Type B pancreatic cell (in vitro differentiated cells): ENCODE measurements around the gene AGO3. TPM values are rescaled to one million over a fixed set of nuclear protein-coding genes. Genes with fewer than 3 reads are reported as not detected.

Experiments
- DNase-seq: peaks from one replicate; pipeline ENCODE4 v3.0.0; 2021; ENCODE audit warnings: mixed read lengths; ENCODE audit not compliant: unreplicated experiment; ENCODE audit errors: extremely low spot score
- H3K27ac Mint-ChIP-seq: 2 replicates; pipeline ENCODE4 v1.8.0; 2021; ENCODE audit warnings: mild to moderate bottlenecking, mixed read lengths
- H3K27me3 Mint-ChIP-seq: 2 replicates; pipeline ENCODE4 v1.8.0; 2021; ENCODE audit warnings: mixed read lengths
- H3K36me3 Mint-ChIP-seq: 2 replicates; pipeline ENCODE4 v1.8.0; 2021; ENCODE audit warnings: mixed read lengths
- H3K4me1 Mint-ChIP-seq: one replicate; pipeline ENCODE4 v1.8.0; 2021; ENCODE audit warnings: mixed read lengths; ENCODE audit not compliant: unreplicated experiment
- H3K4me3 Mint-ChIP-seq: 2 replicates; pipeline ENCODE4 v1.8.0; 2021; ENCODE audit warnings: mild to moderate bottlenecking, mixed read lengths
- H3K9me3 Mint-ChIP-seq: 2 replicates; pipeline ENCODE4 v1.8.0; 2021; ENCODE audit warnings: mixed read lengths
- CTCF ChIP-seq: fragments of 200-600 bp; sonication (generic); conservative IDR thresholded peaks from 2 replicates; pipeline ENCODE4 v1.5.0; 2021; ENCODE audit warnings: antibody characterized with exemption, mild to moderate bottlenecking
- total RNA-seq: library from RNA; stranded (reverse); gene quantifications from 2 replicates; pipeline ENCODE4 v1.2.1, GENCODE V29; 2021; ENCODE audit warnings: low replicate concordance

AGO3 gene
- total RNA-seq, 1 donor from 2014 or later: 30.6 TPM

- Mint-ChIP-seq H3K4me3 (no peak overlapping the region), H3K27me3 (no peaks in the 10 kb centered on the region), H3K36me3 (peaks cover 24% of the 10 kb centered on the region), H3K27ac (no peak overlapping the region), H3K4me1 (no peaks in the 10 kb centered on the region), H3K9me3 (no peaks in the 10 kb centered on the region)
- no peak for DNase-seq
- TF ChIP-seq CTCF: no peak
Observed at GRCh38 chr1:35893051-35893879, 37.6 kb upstream of the AGO3 start.

GRCh38 chr1:35894183-35894582, 36.7 kb upstream of the AGO3 start:
- peaks cover 21% of the 10 kb centered on the region for H3K36me3 Mint-ChIP-seq
- DNase-seq: no peak

GRCh38 chr1:35894656-35895055, 36.2 kb upstream of the AGO3 start:
- DNase-seq: no peak
- no peak overlapping the region for H3K27ac Mint-ChIP-seq
- H3K9me3 Mint-ChIP-seq: no peaks in the 10 kb centered on the region
- no peak for TF ChIP-seq CTCF
- no peaks in the 10 kb centered on the region for H3K4me1 Mint-ChIP-seq
- no peak overlapping the region for H3K4me3 Mint-ChIP-seq
- H3K27me3 Mint-ChIP-seq: no peaks in the 10 kb centered on the region
- H3K36me3 Mint-ChIP-seq: peaks cover 22% of the 10 kb centered on the region

More at GRCh38 chr1:35894183-35894582, 36.7 kb upstream of the AGO3 start:
- Mint-ChIP-seq H3K27ac (no peak overlapping the region), H3K9me3 (no peaks in the 10 kb centered on the region), H3K27me3 (no peaks in the 10 kb centered on the region), H3K4me1 (no peaks in the 10 kb centered on the region), H3K4me3 (no peak overlapping the region)
- TF ChIP-seq CTCF: no peak

GRCh38 chr1:35899941-35900340, 31.0 kb upstream of the AGO3 start:
- no peak for TF ChIP-seq CTCF
- no peaks in the 10 kb centered on the region for H3K4me1 Mint-ChIP-seq
- DNase-seq: no peak
- H3K36me3 Mint-ChIP-seq: peaks cover 36% of the 10 kb centered on the region
- no peak overlapping the region for H3K4me3 Mint-ChIP-seq
- H3K27ac Mint-ChIP-seq: no peak overlapping the region
- no peaks in the 10 kb centered on the region for H3K27me3 Mint-ChIP-seq
- no peaks in the 10 kb centered on the region for H3K9me3 Mint-ChIP-seq

- Mint-ChIP-seq H3K36me3 (peaks cover 37% of the 10 kb centered on the region), H3K9me3 (no peaks in the 10 kb centered on the region), H3K27ac (no peak overlapping the region), H3K4me3 (no peak overlapping the region), H3K27me3 (no peaks in the 10 kb centered on the region), H3K4me1 (no peaks in the 10 kb centered on the region)
- TF ChIP-seq CTCF: no peak
- DNase-seq: no peak
Observed at GRCh38 chr1:35901235-35901634, 29.7 kb upstream of the AGO3 start.
